Retinal pigment epithelial cell (primary cell): ENCODE data around the gene TPRG1.

Experiments
- DNase-seq: peaks from one replicate; pipeline ENCODE4 v3.0.0-alpha.2; 2010; ENCODE audit warnings: low read depth
- H3K4me3 ChIP-seq: 2 replicates; pipeline ENCODE4 v1.5.1; 2011; ENCODE audit warnings: mild to moderate bottlenecking, low read length, control low read depth, moderate library complexity
- TF ChIP-seq, protein P1 (sequence below): conservative IDR thresholded peaks from 2 replicates; pipeline ENCODE4 v1.5.1; 2011; ENCODE audit warnings: low read depth, low read length, control low read depth, inconsistent platforms

The TPRG1 gene

DNA sequence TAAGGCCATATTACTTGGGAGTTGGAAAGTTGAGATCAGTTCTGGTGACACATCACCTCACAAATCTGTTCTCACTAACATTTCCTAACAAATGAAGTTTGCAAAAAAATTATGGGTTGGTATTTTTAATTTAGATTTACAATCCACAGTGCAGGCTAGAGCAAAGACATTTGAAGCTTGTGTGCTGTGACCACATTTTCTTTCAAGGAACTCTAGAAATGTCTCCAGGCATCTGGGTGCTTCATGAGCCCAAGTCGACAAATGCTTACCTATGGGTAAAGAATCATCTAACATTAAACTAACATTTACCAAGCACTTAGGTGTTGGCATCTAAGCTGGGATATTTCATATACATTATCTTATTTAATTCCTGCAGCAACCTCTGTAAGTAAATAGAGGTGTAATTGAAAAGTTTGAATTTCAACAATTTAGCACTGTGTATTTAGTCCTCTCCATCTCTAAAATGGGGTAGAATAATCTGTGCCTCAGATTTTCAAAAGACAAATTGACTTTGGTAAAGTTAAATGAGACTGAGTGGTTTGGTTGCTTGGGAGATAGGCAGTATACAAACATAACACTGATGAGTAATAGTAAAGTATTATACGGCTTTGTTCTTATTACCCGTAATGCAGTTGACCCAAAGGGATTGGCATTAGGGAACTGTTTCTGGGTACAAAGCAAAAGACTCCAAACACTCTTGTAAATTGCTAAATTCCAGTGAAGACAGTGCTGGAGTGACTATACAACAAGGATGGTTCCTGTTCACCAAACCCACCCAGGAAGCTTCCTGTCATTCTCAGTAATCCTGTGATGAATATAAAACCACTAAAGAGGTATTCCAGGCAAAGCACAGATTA is 162.5 kb downstream of the TPRG1 start:
- no peak overlapping the region for H3K4me3 ChIP-seq
- no peak for DNase-seq
- TF ChIP-seq, protein P1, sequence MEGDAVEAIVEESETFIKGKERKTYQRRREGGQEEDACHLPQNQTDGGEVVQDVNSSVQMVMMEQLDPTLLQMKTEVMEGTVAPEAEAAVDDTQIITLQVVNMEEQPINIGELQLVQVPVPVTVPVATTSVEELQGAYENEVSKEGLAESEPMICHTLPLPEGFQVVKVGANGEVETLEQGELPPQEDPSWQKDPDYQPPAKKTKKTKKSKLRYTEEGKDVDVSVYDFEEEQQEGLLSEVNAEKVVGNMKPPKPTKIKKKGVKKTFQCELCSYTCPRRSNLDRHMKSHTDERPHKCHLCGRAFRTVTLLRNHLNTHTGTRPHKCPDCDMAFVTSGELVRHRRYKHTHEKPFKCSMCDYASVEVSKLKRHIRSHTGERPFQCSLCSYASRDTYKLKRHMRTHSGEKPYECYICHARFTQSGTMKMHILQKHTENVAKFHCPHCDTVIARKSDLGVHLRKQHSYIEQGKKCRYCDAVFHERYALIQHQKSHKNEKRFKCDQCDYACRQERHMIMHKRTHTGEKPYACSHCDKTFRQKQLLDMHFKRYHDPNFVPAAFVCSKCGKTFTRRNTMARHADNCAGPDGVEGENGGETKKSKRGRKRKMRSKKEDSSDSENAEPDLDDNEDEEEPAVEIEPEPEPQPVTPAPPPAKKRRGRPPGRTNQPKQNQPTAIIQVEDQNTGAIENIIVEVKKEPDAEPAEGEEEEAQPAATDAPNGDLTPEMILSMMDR: no peak

DNA sequence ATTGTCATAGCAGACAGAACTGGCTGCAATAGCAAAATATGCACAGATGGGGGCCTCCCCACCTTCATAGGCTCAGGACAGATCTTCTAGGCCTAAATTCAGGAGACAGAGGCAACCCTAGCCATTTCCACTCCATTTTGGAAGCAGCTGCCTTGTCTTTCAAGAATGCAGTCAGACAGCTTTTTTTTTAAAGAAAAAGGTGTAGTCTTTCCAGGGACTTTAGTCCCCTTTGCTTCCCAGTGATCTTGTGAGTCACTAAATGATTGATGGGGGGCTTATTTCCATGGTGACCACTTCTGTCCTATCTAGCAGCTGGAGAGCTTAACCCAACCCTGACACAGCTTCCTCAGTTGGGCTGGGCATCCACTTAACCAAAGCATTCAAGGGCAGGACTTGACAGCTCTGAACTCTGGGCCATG is 165.9 kb downstream of the TPRG1 start:
- H3K4me3 ChIP-seq: no peak overlapping the region
- TF ChIP-seq, protein P1: no peak
- DNase-seq: no peak

DNA sequence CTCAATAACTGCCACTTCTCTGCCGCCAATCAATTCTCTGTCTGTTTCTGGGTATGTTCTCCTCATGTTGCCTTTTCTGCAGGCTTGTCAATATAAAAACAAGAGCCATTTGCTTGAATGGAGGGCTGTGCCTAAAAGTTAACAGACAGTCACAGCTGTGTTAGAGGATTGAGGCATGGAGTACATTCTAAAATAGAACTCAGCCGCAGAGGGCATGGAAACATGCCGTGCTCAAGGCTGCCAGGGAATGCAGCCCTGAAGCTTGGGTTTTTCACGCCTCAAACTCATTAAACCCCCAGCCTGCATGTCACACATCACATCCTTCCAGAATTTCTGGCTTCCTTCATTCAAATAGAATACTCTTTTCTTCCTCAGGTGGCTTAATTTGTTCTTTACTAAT is 166.6 kb downstream of the TPRG1 start:
- DNase-seq: no peak
- TF ChIP-seq, protein P1: no peak
- no peak overlapping the region for H3K4me3 ChIP-seq

DNA sequence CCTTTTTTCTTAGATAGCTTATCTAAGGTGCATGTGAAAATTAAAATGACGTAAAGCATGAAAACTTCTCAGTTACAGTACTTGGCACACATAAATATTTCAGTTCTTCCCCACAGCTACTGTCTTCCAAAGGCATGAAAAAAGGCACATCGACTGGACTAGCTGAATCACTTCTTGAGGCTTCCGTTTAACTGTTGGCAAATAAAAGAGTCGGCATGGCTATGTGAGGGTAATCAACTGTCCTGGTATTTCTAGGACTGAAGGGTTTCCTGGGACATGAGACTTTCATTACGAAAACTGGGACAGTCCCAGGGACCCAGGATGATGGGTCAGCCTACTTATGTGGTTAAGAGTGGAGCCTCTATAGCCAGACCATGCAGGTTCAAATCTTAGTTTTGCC is 168.2 kb downstream of the TPRG1 start:
- no peak overlapping the region for H3K4me3 ChIP-seq
- TF ChIP-seq, protein P1: no peak
- DNase-seq: no peak

DNA sequence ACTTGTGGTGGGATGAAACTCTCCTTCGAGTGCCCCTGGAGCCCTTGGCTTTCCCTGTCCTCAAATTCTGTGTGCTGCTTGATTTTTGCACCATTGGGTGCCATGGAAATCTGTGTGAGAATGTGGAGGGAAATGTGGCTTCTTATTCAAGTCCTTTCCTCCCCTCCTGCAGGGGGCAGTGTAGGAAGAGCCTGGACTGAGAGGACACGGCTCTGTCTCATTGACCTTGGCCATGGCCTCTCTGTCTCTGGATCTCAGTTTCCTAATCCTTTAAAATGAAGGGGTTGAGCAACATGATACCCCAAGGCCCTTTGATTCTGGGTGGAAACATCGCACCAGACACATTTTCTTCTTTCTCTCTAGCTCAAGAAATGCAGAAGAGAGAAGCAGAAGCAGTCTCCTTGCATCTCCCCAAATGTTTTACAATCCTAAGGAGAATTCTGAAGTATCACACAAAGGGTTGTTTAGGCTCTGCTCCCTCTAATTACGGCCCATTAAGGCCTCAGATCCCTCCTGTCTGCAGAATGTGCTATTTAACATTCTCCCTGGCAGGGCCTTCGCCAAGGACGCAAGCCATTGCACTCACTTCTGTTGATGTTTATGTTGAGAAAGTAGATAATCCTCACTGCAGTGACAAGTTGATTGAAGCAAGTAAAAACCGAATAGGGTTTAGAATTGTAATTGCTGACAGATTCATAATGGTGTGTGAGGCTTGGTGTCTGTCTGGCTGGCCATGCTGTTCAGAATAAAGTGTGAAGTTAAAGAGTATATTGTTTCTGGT is 169.1 kb downstream of the TPRG1 start:
- TF ChIP-seq, protein P1: peak; percentile 41
- H3K4me3 ChIP-seq: no peak overlapping the region
- no peak for DNase-seq

DNA sequence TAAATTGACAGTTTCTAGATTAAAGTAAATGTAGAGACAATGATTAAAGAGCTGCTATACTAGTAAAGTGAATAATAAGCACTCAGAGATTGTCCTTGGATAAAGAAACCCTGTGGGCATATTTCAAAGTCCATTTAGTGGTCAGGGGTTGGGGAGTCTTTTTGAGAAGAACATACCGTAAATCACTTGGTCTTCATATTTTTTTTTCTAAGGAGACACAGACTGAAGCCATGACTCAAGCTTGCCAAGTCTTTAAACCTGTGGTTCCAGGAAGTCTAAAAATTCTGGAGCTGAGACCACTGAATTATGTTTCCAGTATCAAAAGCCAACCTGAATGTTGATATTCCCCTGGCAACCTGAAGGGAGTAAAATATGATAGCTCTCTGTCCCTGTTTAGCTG is 171.0 kb downstream of the TPRG1 start:
- no peak for DNase-seq
- TF ChIP-seq, protein P1: no peak
- H3K4me3 ChIP-seq: no peak overlapping the region
